ENCODE measurements around the gene NUP93. TPM values are rescaled to one million over a fixed set of nuclear protein-coding genes. Genes with fewer than 3 reads are reported as not detected.

The NUP93 gene
- total and polyA plus RNA-seq, 2 of the 8 experiments (the other 6 are each of a cell fraction or from before 2014, with no cell fraction given): 147 to 201 TPM

- H2AFZ ChIP-seq (ENCODE audit: low read length): no peak overlapping the region
- H3K27ac ChIP-seq (ENCODE audit: low read depth, low read length): no peak overlapping the region
- H4K5ac ChIP-seq (ENCODE audit: insufficient read length, low read depth, low read length): no peak overlapping the region
- H2AK5ac ChIP-seq (ENCODE audit: low read depth, low read length): no peak overlapping the region
- H3K4me1 ChIP-seq (replicated peaks in 1 of 4; ENCODE audit: control insufficient read depth in 3 of 4, insufficient read depth in 4 of 4, low read length in 3 of 4): no peaks in the 10 kb centered on the region
- H3K79me2 ChIP-seq (ENCODE audit: control insufficient read depth in 1 of 2, insufficient read depth in 2 of 2, low read length in 2 of 2): no peaks in the 10 kb centered on the region
- no peak overlapping the region for H3K14ac ChIP-seq (ENCODE audit: insufficient read length)
- no peak overlapping the region for H4K8ac ChIP-seq (ENCODE audit: extremely low read depth, insufficient read depth, low read length)
- H3K23me2 ChIP-seq (ENCODE audit: low read depth, low read length): no peaks in the 10 kb centered on the region
- H2BK12ac ChIP-seq (ENCODE audit: low read depth, low read length): no peak overlapping the region
- peaks cover 0 to 4% of the 10 kb centered on the region in 2 experiments for H4K20me1 ChIP-seq (replicated peaks in 1 of 2; ENCODE audit: control insufficient read depth in 1 of 2, insufficient read depth in 2 of 2, low read length in 2 of 2)
- H3K56ac ChIP-seq (replicated peaks; ENCODE audit: insufficient read length, low read depth, low read length): no peak overlapping the region
- no peak overlapping the region for H2BK15ac ChIP-seq (ENCODE audit: low read length)
- no peak overlapping the region for H2BK20ac ChIP-seq (ENCODE audit: low read length)
- H3K79me1 ChIP-seq (ENCODE audit: low read depth, low read length): no peaks in the 10 kb centered on the region
- TF ChIP-seq SP2 (IDR thresholded peaks at IDR 0.05; ENCODE audit: low read length) (no peak), TCF12 (IDR thresholded peaks at IDR 0.05; ENCODE audit: low read depth, low read length) (no peak), TAF7 (optimal IDR thresholded peaks at IDR 0.05; ENCODE audit: borderline replicate concordance, low read depth, low read length) (no peak), JUND (IDR thresholded peaks at IDR 0.05; ENCODE audit: low read length) (no peak), EGR1 (IDR thresholded peaks at IDR 0.05; ENCODE audit: borderline replicate concordance, low read depth, low read length) (no peak), BCL11A (IDR thresholded peaks at IDR 0.05; ENCODE audit: low read depth in 2 of 2, low read length in 2 of 2) (no peak), CHD1 (IDR thresholded peaks at IDR 0.05; ENCODE audit: low read depth, low read length) (no peak), GABPA (IDR thresholded peaks at IDR 0.05; ENCODE audit: borderline replicate concordance, insufficient read depth, low read length) (no peak), PHF8 (conservative IDR thresholded peaks at IDR 0.05; ENCODE audit: low read depth, low read length) (no peak), SUZ12 (IDR thresholded peaks at IDR 0.05; ENCODE audit: low read length) (no peak), HDAC6 (IDR thresholded peaks at IDR 0.05; ENCODE audit: low read depth, low read length) (no peak), CBX5 (IDR thresholded peaks at IDR 0.05; ENCODE audit: low read depth, low read length) (no peak), RNF2 (IDR thresholded peaks at IDR 0.05; ENCODE audit: borderline replicate concordance, low read depth, low read length, missing control alignments, poor library complexity, severe bottlenecking) (no peak)
- peaks cover 18 to 64% (median 40%) of the 10 kb centered on the region in 4 experiments for H3K36me3 ChIP-seq (ENCODE audit: control insufficient read depth in 2 of 4, insufficient read depth in 4 of 4, low read length in 3 of 4)
- FAIRE-seq (no peak), DNase-seq (ENCODE audit: low read depth in 1 of 2, low spot score in 2 of 2) (no peak)
- H2BK120ac ChIP-seq (replicated peaks; ENCODE audit: low read depth, low read length): no peak overlapping the region
- H2BK5ac ChIP-seq (ENCODE audit: low read depth, low read length): no peak overlapping the region
- H4K91ac ChIP-seq (replicated peaks; ENCODE audit: insufficient read length, low read length): no peak overlapping the region
- H3K27me3 ChIP-seq (replicated peaks in 1 of 4; ENCODE audit: control insufficient read depth in 3 of 4, extremely low read depth in 1 of 4, insufficient read depth in 3 of 4, low read length in 3 of 4): no peaks in the 10 kb centered on the region; a peak in 1 of 7 replicates
- 93% methylated on average over 10 of the region's 10 CpGs; no CpG with 5 or more reads in 1 of the 2 experiments for WGBS, 2 experiments (ENCODE audit: extremely low coverage in 1 of 2, insufficient coverage in 1 of 2, insufficient read length in 1 of 2, insufficient replicate concordance in 2 of 2, low coverage in 1 of 2, low lambda C conversion rate in 2 of 2, missing lambda C conversion rate in 1 of 2)
- CTCF ChIA-PET (ENCODE audit: partially characterized antibody): interaction anchor here (0.7 to 1.7 kb wide), 4 partner anchors 10 to 123 kb away, joined by 3 to 5 read pairs (median 4); no protein-coding TSS in a partner anchor
- POLR2A ChIA-PET (ENCODE audit: partially characterized antibody): interaction anchor here (1.6 kb wide), 1 partner anchor 10 kb away, joined by 4 read pairs; no protein-coding TSS in a partner anchor
- no peak overlapping the region for H3K4me2 ChIP-seq (ENCODE audit: insufficient read depth in 1 of 2, low read depth in 2 of 2, low read length in 2 of 2)
- H3K23ac ChIP-seq (ENCODE audit: insufficient read length): no peak overlapping the region
- H3K4ac ChIP-seq (replicated peaks; ENCODE audit: insufficient read length, low read depth, low read length): no peak overlapping the region
- no peak overlapping the region for H3K4me3 ChIP-seq (ENCODE audit: extremely low read depth in 1 of 4, insufficient read depth in 2 of 4, low read depth in 3 of 4, low read length in 4 of 4)
- H3K9ac ChIP-seq (replicated peaks in 1 of 4; ENCODE audit: extremely low read depth in 1 of 4, low read depth in 3 of 4, low read length in 3 of 4): no peak overlapping the region
- H3K18ac ChIP-seq (ENCODE audit: extremely low read depth, low read length): no peak overlapping the region
- H3K9me3 ChIP-seq (ENCODE audit: insufficient read depth in 2 of 2, low read depth in 1 of 2, low read length in 1 of 2): no peaks in the 10 kb centered on the region
Measured at GRCh38 chr16:56841659-56842058, 111.7 kb downstream of the NUP93 start.

Data from H1 (cell line).